Type B pancreatic cell (in vitro differentiated cells): ENCODE results near the gene CHD6. TPM values are rescaled to one million over a fixed set of nuclear protein-coding genes. Genes with fewer than 3 reads are reported as not detected.

Experiments
- DNase-seq: peaks from one replicate; pipeline ENCODE4 v3.0.0; 2021; ENCODE audit warnings: mixed read lengths; ENCODE audit not compliant: unreplicated experiment; ENCODE audit errors: extremely low spot score
- H3K27ac Mint-ChIP-seq: 2 replicates; pipeline ENCODE4 v1.8.0; 2021; ENCODE audit warnings: mild to moderate bottlenecking, mixed read lengths
- H3K27me3 Mint-ChIP-seq: 2 replicates; pipeline ENCODE4 v1.8.0; 2021; ENCODE audit warnings: mixed read lengths
- H3K36me3 Mint-ChIP-seq: 2 replicates; pipeline ENCODE4 v1.8.0; 2021; ENCODE audit warnings: mixed read lengths
- H3K4me1 Mint-ChIP-seq: one replicate; pipeline ENCODE4 v1.8.0; 2021; ENCODE audit warnings: mixed read lengths; ENCODE audit not compliant: unreplicated experiment
- H3K4me3 Mint-ChIP-seq: 2 replicates; pipeline ENCODE4 v1.8.0; 2021; ENCODE audit warnings: mild to moderate bottlenecking, mixed read lengths
- H3K9me3 Mint-ChIP-seq: 2 replicates; pipeline ENCODE4 v1.8.0; 2021; ENCODE audit warnings: mixed read lengths
- CTCF ChIP-seq: fragments of 200-600 bp; sonication (generic); conservative IDR thresholded peaks from 2 replicates; pipeline ENCODE4 v1.5.0; 2021; ENCODE audit warnings: antibody characterized with exemption, mild to moderate bottlenecking
- total RNA-seq: library from RNA; stranded (reverse); gene quantifications from 2 replicates; pipeline ENCODE4 v1.2.1, GENCODE V29; 2021; ENCODE audit warnings: low replicate concordance

The CHD6 gene
- total RNA-seq, 1 donor from 2014 or later, result 72.6 TPM

DNA sequence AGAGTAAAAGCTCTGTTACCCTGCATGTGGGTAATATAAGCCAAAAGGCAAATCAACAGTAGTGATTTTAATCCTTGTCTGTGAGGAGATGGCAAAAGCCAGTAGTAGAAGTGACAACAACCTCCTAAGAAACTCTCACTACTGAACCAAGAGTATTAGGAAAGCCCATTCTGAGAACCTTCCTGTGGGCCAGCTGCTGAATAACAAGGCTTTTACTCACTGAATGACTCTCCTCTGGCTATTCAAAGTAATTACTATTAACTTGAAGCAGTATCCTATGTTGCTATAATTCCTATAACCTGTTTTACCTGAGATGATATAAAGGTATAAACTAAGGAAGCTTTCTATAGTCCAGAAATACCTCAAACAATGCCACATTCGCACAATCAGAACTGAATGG lies 55.1 kb downstream of the CHD6 start:
- H3K9me3 Mint-ChIP-seq, result peaks cover 23% of the 10 kb centered on the region
- no peaks in the 10 kb centered on the region for H3K27me3 Mint-ChIP-seq
- no peak overlapping the region for H3K4me3 Mint-ChIP-seq
- H3K27ac Mint-ChIP-seq, result no peak overlapping the region
- no peak for TF ChIP-seq CTCF
- no peak for DNase-seq
- peaks cover 23% of the 10 kb centered on the region for H3K4me1 Mint-ChIP-seq
- H3K36me3 Mint-ChIP-seq, result peaks cover 38% of the 10 kb centered on the region

- Mint-ChIP-seq H3K27me3 (no peaks in the 10 kb centered on the region), H3K4me3 (no peak overlapping the region), H3K4me1 (peaks cover 23% of the 10 kb centered on the region), H3K27ac (no peak overlapping the region), H3K36me3 (peaks cover 45% of the 10 kb centered on the region), H3K9me3 (peaks cover 23% of the 10 kb centered on the region)
- TF ChIP-seq CTCF, result no peak
- no peak for DNase-seq
Measured at GRCh38 chr20:41560970-41561369, 57.2 kb downstream of the CHD6 start.

- H3K27ac Mint-ChIP-seq, result no peak overlapping the region
- peaks cover 23% of the 10 kb centered on the region for H3K9me3 Mint-ChIP-seq
- peaks cover 23% of the 10 kb centered on the region for H3K4me1 Mint-ChIP-seq
- no peaks in the 10 kb centered on the region for H3K27me3 Mint-ChIP-seq
- no peak for DNase-seq
- no peak for TF ChIP-seq CTCF
- H3K4me3 Mint-ChIP-seq, result no peak overlapping the region
- H3K36me3 Mint-ChIP-seq, result peaks cover 40% of the 10 kb centered on the region
Measured at GRCh38 chr20:41559658-41560057, 58.5 kb downstream of the CHD6 start.

DNA sequence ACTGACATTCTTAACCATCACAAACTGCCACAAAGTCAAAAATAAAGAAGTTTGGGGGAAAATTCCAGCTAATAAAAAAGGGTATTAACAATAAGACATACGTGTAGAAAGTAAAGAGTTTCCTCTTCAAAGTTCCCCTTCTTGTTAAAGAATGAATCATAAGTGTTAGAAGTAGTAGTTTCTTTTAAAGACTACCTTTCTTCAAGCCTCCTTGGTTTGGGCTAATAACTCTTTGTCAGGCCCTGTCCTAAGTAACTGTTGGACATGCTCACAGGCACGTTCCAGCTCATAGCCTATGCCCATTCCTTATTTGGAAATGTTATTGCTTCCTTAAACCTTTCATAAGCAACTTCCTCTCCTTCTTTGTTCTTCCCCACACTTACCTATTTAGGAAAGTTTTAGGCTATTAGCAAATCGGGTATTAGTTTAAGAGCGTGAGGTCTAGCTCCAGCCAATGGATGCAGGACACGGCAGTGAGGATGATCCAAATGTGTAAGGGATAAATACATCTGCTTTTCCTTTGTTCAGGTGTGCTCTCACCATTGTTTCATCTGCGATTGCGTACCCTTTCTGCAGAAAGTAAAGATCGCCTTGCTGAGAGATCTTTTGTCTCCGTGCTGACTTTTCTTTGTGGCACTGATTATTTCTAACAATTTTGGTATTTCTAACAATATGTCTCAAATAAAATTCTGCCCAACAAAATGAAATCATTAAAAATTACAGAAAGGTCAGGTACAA lies 64.9 kb downstream of the CHD6 start:
- TF ChIP-seq CTCF, result no peak
- Mint-ChIP-seq H3K4me3 (no peak overlapping the region), H3K36me3 (peaks cover 50% of the 10 kb centered on the region), H3K4me1 (no peaks in the 10 kb centered on the region), H3K9me3 (peaks cover 15% of the 10 kb centered on the region), H3K27me3 (no peaks in the 10 kb centered on the region), H3K27ac (peak overlapping the region; percentile 56)
- DNase-seq, result no peak

- Mint-ChIP-seq H3K4me3 (no peak overlapping the region), H3K27me3 (no peaks in the 10 kb centered on the region), H3K4me1 (no peaks in the 10 kb centered on the region), H3K36me3 (peaks cover 44% of the 10 kb centered on the region), H3K9me3 (peaks cover 13% of the 10 kb centered on the region), H3K27ac (peak overlapping the region; percentile 56)
- TF ChIP-seq CTCF, result no peak
- DNase-seq, result no peak
Measured at GRCh38 chr20:41552295-41553068, 65.7 kb downstream of the CHD6 start.
